GM18517 (cell line): ENCODE data around the gene PDZD4.

ENCODE experiments used
- ATAC-seq: cut with Tn5 transposase; IDR thresholded peaks from one replicate; pipeline ENCODE4 v1.9.1; 2021; ENCODE audit warnings: mild to moderate bottlenecking, moderate library complexity; ENCODE audit not compliant: unreplicated experiment

Gene PDZD4

GRCh38 chrX:153791104-153791852 is 39.1 kb downstream of the PDZD4 start:
- ATAC-seq: no peak

GRCh38 chrX:153789654-153790053 is 40.7 kb downstream of the PDZD4 start:
- no peak for ATAC-seq

DNA sequence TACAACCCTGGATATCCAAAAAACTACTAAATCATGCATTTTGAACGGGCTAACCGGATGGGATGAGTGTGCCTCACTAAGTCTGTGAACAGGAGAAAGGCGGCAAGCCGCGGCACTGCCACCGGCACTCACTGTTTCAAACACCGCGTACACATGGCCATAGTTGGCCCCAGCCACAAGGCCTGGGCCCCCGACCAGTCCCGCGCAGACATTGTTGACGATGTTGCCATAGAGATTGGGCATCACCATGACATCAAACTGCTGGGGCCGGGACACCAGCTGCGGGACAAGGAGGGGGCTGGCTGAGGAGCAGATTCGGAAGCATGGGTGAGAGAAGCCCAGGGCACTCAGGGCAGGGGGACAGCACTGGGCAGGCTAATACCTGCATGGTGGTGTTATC is 43.7 kb downstream of the PDZD4 start:
- no peak for ATAC-seq

DNA sequence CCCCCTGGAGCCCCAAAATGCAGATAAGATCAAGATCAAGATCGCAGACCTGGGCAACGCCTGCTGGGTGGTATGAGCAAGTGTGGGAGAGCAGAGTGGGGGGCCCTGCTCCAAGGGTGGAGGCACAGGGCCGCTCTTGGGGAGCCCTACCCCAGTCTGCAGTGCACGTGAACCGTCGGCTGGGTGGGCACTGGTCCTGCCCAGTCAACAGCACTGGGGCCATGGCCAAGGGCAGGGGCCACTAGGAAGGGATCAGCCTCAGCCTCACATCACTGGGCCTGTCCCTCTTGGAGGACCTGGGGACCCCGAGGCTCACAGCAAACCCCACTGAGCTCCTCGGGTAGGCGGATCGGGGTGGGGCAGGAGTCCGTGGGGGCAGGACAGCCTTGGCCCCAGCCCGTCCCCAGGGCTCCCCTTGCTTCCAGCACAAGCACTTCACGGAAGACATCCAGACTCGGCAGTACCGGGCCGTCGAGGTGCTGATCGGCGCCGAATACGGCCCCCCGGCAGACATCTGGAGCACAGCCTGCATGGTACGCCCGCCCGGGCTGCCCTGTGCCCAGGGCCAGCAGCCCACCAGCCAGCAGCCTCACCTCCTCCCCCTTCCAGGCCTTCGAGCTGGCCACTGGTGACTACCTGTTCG is 45.9 kb downstream of the PDZD4 start:
- ATAC-seq: no peak

GRCh38 chrX:153783378-153784013 is 46.8 kb downstream of the PDZD4 start:
- ATAC-seq: no peak

GRCh38 chrX:153782871-153783270 is 47.5 kb downstream of the PDZD4 start:
- no peak for ATAC-seq

- ATAC-seq: no peak
These were observed 48.0 kb downstream of the PDZD4 start for GRCh38 chrX:153782313-153782712.

DNA sequence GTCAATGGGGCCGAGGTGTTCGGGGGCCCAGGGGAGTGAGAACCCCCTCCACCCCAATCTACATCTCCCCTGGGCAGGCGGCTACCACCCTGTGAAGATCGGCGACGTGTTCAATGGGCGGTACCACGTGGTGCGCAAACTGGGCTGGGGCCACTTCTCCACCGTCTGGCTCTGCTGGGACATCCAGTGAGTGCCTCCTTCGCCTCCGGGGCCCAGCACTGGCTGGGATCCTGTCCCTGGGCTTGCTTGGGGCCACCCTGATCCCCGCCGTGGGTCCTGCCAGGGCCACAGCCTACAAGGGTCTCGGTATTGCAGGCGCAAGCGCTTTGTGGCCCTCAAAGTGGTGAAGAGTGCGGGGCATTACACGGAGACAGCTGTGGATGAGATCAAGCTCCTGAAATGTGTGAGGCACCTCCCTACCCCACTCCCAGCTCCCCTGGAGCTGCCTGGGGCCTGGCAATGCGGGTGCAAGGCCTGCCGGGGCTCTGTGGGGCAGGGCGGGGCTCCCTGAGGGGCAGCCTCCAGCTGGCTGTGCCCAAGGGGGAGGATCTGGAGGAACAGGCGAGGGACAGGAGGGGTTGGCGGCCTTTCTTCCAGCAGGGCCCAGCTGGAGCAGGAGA is 48.8 kb downstream of the PDZD4 start:
- ATAC-seq: no peak

- ATAC-seq: no peak
These were observed 49.5 kb downstream of the PDZD4 start, which contains the start of gene SRPK3 for GRCh38 chrX:153780678-153781427. Gene SRPK3 (plus strand): TSS chrX:153781041. CDS start chrX:153781087, 46 bp downstream.

DNA sequence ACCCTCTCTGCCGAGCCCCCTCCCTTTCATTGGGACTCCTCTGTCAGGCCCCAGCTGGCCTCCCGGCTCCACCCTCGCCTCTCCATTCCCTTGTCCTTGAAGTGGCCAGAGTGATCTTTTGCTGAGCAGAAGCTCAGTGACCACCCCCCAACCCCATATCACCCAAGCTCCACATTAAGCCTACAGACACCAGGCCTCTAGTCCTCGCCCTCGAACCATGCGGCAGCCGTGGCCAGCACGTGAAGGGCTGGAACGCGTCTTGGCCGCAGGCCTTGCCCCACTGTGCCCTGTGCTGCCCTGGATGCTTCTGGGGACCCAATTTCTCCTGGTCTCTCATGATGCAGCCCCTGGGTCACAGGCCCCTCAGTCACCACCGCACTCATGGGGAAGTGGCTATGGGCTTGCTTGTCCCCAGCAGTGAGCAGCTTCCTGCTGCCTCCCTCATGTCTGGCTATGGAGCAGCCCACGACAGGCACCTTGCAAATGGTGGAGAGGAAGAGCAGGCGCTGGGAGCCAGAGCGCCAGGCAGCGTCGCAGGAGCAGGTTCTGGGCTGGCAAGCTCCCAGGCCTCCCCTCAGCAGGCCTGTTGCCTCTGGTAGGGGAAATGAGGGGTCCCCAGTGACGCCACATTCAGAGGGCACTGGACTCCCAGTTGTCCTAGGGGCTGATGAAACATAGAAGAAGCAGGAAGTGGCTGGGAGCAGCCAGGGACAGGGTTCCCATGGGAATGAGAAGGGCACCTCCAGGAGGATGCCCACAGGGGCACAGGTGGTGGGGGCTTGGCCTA is 50.3 kb downstream of the PDZD4 start:
- ATAC-seq: no peak

GRCh38 chrX:153778684-153779101 is 51.7 kb downstream of the PDZD4 start:
- no peak for ATAC-seq

- ATAC-seq: no peak
These were observed 52.2 kb downstream of the PDZD4 start for GRCh38 chrX:153778181-153778580.

DNA sequence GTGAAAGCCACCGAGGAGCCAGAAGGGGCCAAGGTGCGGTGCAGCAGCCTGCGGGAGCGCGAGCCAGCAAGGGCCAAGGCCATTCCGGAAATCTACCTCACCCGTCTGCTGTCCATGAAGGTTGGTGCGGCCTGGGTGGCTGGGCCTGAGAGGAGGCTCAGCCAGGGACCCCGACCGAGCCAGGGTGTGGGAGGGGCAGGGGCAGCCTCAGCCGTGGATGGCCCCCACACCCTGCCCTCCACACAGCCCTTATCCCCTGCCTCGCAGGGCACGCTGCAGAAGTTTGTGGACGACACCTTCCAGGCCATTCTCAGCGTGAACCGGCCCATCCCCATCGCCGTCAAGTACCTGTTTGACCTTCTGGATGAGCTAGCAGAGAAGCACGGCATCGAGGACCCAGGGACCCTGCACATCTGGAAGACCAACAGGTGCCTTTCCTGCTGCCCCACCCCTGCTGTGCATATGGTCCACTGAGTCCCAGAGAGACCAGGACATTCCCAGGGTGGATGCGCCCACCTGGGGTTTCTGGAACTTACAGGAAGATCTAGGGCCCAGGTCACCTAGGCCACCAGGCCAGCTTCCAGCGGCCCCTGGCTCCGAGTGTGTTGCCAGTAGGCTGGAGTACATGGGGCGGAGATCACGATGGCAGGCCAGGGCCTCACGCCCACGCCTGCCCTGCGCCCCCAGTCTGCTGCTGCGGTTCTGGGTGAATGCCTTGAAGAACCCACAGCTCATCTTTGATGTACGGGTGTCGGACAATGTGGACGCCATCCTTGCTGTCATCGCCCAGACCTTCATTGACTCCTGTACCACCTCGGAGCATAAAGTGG is 52.9 kb downstream of the PDZD4 start:
- ATAC-seq: no peak

- ATAC-seq: no peak
These were observed 53.7 kb downstream of the PDZD4 start for GRCh38 chrX:153776611-153777045.

DNA sequence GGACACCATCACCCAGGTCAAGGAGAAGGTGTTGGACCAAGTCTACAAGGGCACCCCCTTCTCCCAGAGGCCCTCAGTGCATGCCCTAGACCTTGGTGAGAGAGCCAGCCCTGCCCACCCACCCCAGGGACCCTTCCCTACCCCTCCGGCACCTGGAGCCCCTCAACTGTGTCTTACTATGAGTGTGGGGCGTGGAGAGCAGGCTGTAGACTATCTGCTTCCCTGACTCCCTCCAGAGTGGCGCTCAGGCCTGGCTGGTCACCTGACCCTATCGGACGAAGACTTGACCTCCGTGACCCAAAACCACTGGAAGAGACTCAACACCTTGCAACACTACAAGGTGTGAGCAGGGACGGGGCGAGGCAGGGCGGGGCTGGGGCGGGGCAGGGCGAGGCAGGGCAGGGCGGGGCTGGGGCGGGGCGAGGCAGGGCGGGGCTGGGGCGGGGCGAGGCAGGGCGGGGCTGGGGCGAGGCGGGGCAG is 54.2 kb downstream of the PDZD4 start:
- no peak for ATAC-seq

- ATAC-seq: no peak
These were observed 54.8 kb downstream of the PDZD4 start for GRCh38 chrX:153775293-153776119.

- ATAC-seq: no peak
These were observed 55.6 kb downstream of the PDZD4 start for GRCh38 chrX:153774576-153775292.
